ENCODE results near the gene CNGA3.

Gene CNGA3

DNA sequence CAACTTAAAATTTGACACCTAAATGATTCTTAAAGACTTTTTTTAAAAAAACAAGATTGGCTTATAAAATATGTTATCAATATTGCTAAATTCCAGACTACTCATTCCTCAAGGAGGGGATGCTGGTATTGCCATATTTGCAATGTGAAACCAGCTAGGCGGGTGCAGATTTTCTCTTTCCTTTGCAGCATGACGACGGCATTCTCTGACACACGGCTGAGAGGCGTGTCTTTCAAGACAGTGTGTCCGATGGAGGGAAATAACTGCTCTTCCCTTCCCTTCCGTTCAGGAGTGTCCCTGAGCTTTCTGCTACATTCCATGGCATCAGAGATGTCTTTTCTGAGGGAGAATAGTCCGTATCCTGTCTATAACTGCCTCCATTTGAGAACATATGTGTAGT is 38.2 kb upstream of the CNGA3 start:
- Histone ChIP-seq H4K20me1 (ENCODE audit: insufficient read depth, low read length) (no peaks in the 10 kb centered on the region), H3K36me3 (replicated peaks; ENCODE audit: low read depth, low read length) (no peaks in the 10 kb centered on the region), H3K4me1 (ENCODE audit: low read length) (no peaks in the 10 kb centered on the region), H3K9me3 (ENCODE audit: insufficient read depth, low read length) (no peaks in the 10 kb centered on the region), H3K27me3 (ENCODE audit: low read depth, low read length) (peaks cover 22% of the 10 kb centered on the region; the same call in 1 of the 2 replicates), H3K27ac (ENCODE audit: low read length) (no peak overlapping the region), H3K79me2 (ENCODE audit: low read length) (no peaks in the 10 kb centered on the region), H2AFZ (ENCODE audit: low read depth, low read length) (no peak overlapping the region), H3K4me2 (ENCODE audit: low read length) (no peak overlapping the region), H3K4me3 (ENCODE audit: low read length) (no peak overlapping the region), H3K9ac (ENCODE audit: low read length) (no peak overlapping the region)
- no peak for TF ChIP-seq EZH2phosphoT487 (IDR thresholded peaks at IDR 0.05; ENCODE audit: low read depth)
- TF ChIP-seq, protein P1, sequence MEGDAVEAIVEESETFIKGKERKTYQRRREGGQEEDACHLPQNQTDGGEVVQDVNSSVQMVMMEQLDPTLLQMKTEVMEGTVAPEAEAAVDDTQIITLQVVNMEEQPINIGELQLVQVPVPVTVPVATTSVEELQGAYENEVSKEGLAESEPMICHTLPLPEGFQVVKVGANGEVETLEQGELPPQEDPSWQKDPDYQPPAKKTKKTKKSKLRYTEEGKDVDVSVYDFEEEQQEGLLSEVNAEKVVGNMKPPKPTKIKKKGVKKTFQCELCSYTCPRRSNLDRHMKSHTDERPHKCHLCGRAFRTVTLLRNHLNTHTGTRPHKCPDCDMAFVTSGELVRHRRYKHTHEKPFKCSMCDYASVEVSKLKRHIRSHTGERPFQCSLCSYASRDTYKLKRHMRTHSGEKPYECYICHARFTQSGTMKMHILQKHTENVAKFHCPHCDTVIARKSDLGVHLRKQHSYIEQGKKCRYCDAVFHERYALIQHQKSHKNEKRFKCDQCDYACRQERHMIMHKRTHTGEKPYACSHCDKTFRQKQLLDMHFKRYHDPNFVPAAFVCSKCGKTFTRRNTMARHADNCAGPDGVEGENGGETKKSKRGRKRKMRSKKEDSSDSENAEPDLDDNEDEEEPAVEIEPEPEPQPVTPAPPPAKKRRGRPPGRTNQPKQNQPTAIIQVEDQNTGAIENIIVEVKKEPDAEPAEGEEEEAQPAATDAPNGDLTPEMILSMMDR (IDR thresholded peaks at IDR 0.05; ENCODE audit: low read depth, low read length), result no peak

DNA sequence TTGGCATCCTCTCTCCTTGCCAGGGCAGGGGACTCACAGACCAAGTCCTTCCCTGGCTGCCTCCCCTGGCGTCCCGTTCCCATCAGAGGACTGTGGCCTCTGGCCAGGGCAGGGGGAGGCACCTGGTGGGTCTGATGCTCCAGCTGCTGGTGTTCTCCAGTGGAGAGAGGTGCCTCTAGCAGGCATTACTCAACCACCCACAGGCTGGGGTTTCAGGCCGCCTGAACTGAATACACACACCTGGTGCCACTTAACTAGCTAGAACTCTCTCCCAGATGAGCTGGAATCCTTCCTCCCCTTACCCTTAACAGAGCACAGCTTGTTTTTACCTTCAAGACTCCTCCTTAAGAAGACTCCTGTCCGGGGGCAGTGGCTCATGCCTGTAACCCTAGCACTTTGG is 37.7 kb upstream of the CNGA3 start:
- Histone ChIP-seq H3K27me3 (ENCODE audit: low read depth, low read length) (peaks cover 22% of the 10 kb centered on the region; the same call in 1 of the 2 replicates), H4K20me1 (ENCODE audit: insufficient read depth, low read length) (no peaks in the 10 kb centered on the region), H3K9ac (ENCODE audit: low read length) (no peak overlapping the region), H3K79me2 (ENCODE audit: low read length) (no peaks in the 10 kb centered on the region), H2AFZ (ENCODE audit: low read depth, low read length) (no peak overlapping the region), H3K27ac (ENCODE audit: low read length) (no peak overlapping the region), H3K9me3 (ENCODE audit: insufficient read depth, low read length) (no peaks in the 10 kb centered on the region), H3K4me2 (ENCODE audit: low read length) (no peak overlapping the region), H3K4me1 (ENCODE audit: low read length) (no peaks in the 10 kb centered on the region), H3K36me3 (replicated peaks; ENCODE audit: low read depth, low read length) (no peaks in the 10 kb centered on the region), H3K4me3 (ENCODE audit: low read length) (no peak overlapping the region)
- TF ChIP-seq, protein P1 (IDR thresholded peaks at IDR 0.05; ENCODE audit: low read depth, low read length), result no peak
- no peak for TF ChIP-seq EZH2phosphoT487 (IDR thresholded peaks at IDR 0.05; ENCODE audit: low read depth)

DNA sequence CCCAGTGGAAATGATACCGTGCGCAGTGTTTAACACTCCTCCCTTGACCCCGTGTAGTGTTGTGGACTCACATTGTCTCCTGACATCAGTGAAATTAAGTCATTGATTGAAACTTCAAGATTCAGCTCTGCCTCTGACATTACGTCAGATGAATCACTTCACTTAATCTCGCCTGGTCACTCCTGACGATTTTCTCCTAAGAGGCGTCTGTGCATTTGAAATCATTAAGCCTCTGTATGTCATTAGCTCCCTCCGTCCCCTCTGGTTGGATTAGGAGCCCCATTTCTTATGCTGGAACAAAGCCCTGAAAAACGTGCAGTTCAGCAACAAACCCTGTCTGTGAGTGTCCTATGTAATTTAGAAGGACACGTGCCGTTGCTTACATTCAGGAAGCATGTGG is 36.7 kb upstream of the CNGA3 start:
- Histone ChIP-seq H3K27me3 (ENCODE audit: low read depth, low read length) (peaks cover 22% of the 10 kb centered on the region; the same call in 1 of the 2 replicates), H3K9me3 (ENCODE audit: insufficient read depth, low read length) (no peaks in the 10 kb centered on the region), H3K27ac (ENCODE audit: low read length) (no peak overlapping the region), H3K9ac (ENCODE audit: low read length) (no peak overlapping the region), H3K4me2 (ENCODE audit: low read length) (no peak overlapping the region), H2AFZ (ENCODE audit: low read depth, low read length) (no peak overlapping the region), H3K79me2 (ENCODE audit: low read length) (no peaks in the 10 kb centered on the region), H3K4me1 (ENCODE audit: low read length) (no peaks in the 10 kb centered on the region), H3K36me3 (replicated peaks; ENCODE audit: low read depth, low read length) (no peaks in the 10 kb centered on the region), H4K20me1 (ENCODE audit: insufficient read depth, low read length) (no peaks in the 10 kb centered on the region), H3K4me3 (ENCODE audit: low read length) (no peak overlapping the region)
- TF ChIP-seq, protein P1 (IDR thresholded peaks at IDR 0.05; ENCODE audit: low read depth, low read length), result no peak
- no peak for TF ChIP-seq EZH2phosphoT487 (IDR thresholded peaks at IDR 0.05; ENCODE audit: low read depth)

DNA sequence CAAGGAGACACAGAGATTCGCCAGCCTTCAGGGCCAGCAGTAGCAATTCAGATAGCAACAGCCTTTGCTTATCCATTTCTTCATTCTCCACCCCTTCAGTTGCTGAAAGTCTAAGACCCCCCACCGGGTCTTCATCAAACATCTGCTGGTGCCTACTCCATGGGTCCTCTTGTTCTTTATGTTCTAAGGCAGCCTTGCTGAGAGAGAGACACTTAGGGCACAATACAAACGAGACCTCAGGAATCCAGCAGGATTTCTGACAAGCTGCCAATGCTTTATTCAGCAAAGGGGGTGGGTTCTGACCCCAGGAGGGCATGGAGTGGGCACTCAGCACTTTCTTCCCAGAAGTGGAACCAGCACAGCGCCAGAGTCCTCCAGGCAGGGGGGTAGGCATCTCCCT is 36.2 kb upstream of the CNGA3 start:
- TF ChIP-seq EZH2phosphoT487 (IDR thresholded peaks at IDR 0.05; ENCODE audit: low read depth), result no peak
- TF ChIP-seq, protein P1 (IDR thresholded peaks at IDR 0.05; ENCODE audit: low read depth, low read length), result no peak
- H3K4me1 ChIP-seq (ENCODE audit: low read length), result no peaks in the 10 kb centered on the region
- H3K27me3 ChIP-seq (ENCODE audit: low read depth, low read length), result peaks cover 22% of the 10 kb centered on the region; the same call in 1 of the 2 replicates
- H3K79me2 ChIP-seq (ENCODE audit: low read length), result no peaks in the 10 kb centered on the region
- no peak overlapping the region for H2AFZ ChIP-seq (ENCODE audit: low read depth, low read length)
- H3K27ac ChIP-seq (ENCODE audit: low read length), result no peak overlapping the region
- no peak overlapping the region for H3K4me2 ChIP-seq (ENCODE audit: low read length)
- no peak overlapping the region for H3K9ac ChIP-seq (ENCODE audit: low read length)
- H4K20me1 ChIP-seq (ENCODE audit: insufficient read depth, low read length), result no peaks in the 10 kb centered on the region
- no peak overlapping the region for H3K4me3 ChIP-seq (ENCODE audit: low read length)
- no peaks in the 10 kb centered on the region for H3K9me3 ChIP-seq (ENCODE audit: insufficient read depth, low read length)
- no peaks in the 10 kb centered on the region for H3K36me3 ChIP-seq (replicated peaks; ENCODE audit: low read depth, low read length)

Measured in OCI-LY3 (cell line).